GM12878 (cell line): ENCODE measurements around the gene SGIP1. TPM values are rescaled to one million over a fixed set of nuclear protein-coding genes. Genes with fewer than 3 reads are reported as not detected.

Source experiments
- ATAC-seq: fragments of 200-7000 bp; cut with Tn5 transposase; 3 replicates; pipeline ENCODE4 v1.9.1; 2020; ENCODE audit warnings: mild to moderate bottlenecking, moderate library complexity
- BruUV-seq: library from RNA; stranded (reverse); fragments of 400-500 nt; replicated peaks from 2 replicates; lab custom pipeline; 2021; lab: Mats Ljungman, UMichigan
- CTCF ChIA-PET: fragments of 300-600 bp; sonication (Branson Sonifier 250); formaldehyde crosslinking; extraction: SDS; loops from one replicate; lab custom pipeline; 2021; ENCODE audit warnings: inconsistent platforms; lab: Yijun Ruan, JAX
- POLR2A ChIA-PET: fragments of 350-600 bp; formaldehyde crosslinking; extraction: SDS; loops from one replicate; lab custom pipeline; 2021; ENCODE audit warnings: inconsistent platforms; lab: Charles Lee
- RAD21 ChIA-PET: fragments of 300-600 bp; sonication (Branson Sonifier 250); formaldehyde crosslinking; loops from one replicate; lab custom pipeline; 2023; ENCODE audit warnings: antibody characterized with exemption; ENCODE audit not compliant: unreplicated experiment; lab: Charles Lee
- SMC1A ChIA-PET: fragments of 300-600 bp; sonication (Branson Sonifier 250); formaldehyde crosslinking; loops from one replicate; lab custom pipeline; 2023; ENCODE audit not compliant: unreplicated experiment, uncharacterized antibody; lab: Charles Lee
- DNase-seq: peaks from one replicate; pipeline ENCODE4 v3.0.0-alpha.2; 2011; ENCODE audit warnings: low read depth, low spot score
- FAIRE-seq: peaks from 3 replicates; lab custom pipeline; 2011; peaks lifted over from hg19 to GRCh38; lab: Jason Lieb, UNC
- H2AFZ ChIP-seq: 2 replicates; pipeline ENCODE4 v1.6.0; 2011; ENCODE audit warnings: low read depth, low read length, control low read depth; ENCODE audit not compliant: control insufficient read depth
- H3K27ac ChIP-seq: 2 replicates; pipeline ENCODE4 v1.5.1; 2011; ENCODE audit warnings: control low read depth; ENCODE audit not compliant: control insufficient read depth, insufficient read depth
- H3K27me3 ChIP-seq, 2 experiments: replicated peaks in 1 of 2; 2 replicates each; pipeline versions ENCODE4 v1.6.0 to v1.6.1; 2011; ENCODE audit warnings: low read length in 1 of 2; ENCODE audit not compliant: control insufficient read depth in 2 of 2, insufficient read depth in 2 of 2
- H3K36me3 ChIP-seq, 2 experiments: 2 replicates each; pipeline ENCODE4 v1.5.1; 2011; ENCODE audit warnings: low read length in 1 of 2; ENCODE audit not compliant: control insufficient read depth in 2 of 2, insufficient read depth in 2 of 2
- H3K4me1 ChIP-seq: 2 replicates; pipeline ENCODE4 v1.6.1; 2011; ENCODE audit warnings: mild to moderate bottlenecking, low read length, moderate library complexity, mixed read lengths; ENCODE audit not compliant: control insufficient read depth, insufficient read depth
- H3K4me2 ChIP-seq: 2 replicates; pipeline ENCODE4 v1.6.0; 2011; ENCODE audit warnings: control low read depth; ENCODE audit not compliant: control insufficient read depth, insufficient read depth
- H3K4me3 ChIP-seq: fragments of 200-600 bp; sonication (generic); 2 replicates; pipeline ENCODE4 v1.5.1; 2016
- H3K79me2 ChIP-seq: 2 replicates; pipeline ENCODE4 v1.6.0; 2011; ENCODE audit warnings: low read length; ENCODE audit not compliant: control insufficient read depth, insufficient read depth
- H3K9ac ChIP-seq: 2 replicates; pipeline ENCODE4 v1.8.0; 2011; ENCODE audit warnings: low read length, control low read depth, mixed read lengths; ENCODE audit not compliant: control insufficient read depth, insufficient read depth
- H3K9me3 ChIP-seq: replicated peaks from 3 replicates; pipeline ENCODE4 v1.5.1; 2011; ENCODE audit warnings: mild to moderate bottlenecking, low read length; ENCODE audit not compliant: control insufficient read depth, insufficient read depth
- H4K20me1 ChIP-seq: 2 replicates; pipeline ENCODE4 v1.6.0; 2011; ENCODE audit not compliant: control insufficient read depth, insufficient read depth
- LARP7 ChIP-seq: fragments of 450-650 bp; IDR thresholded peaks from 2 replicates; pipeline ENCODE4 v1.6.1; 2017; ENCODE audit warnings: mild to moderate bottlenecking
- MYB ChIP-seq: fragments of 150-350 bp; IDR thresholded peaks from 2 replicates; pipeline ENCODE4 v1.6.1; 2014; ENCODE audit warnings: mild to moderate bottlenecking, low read depth, low read length, borderline replicate concordance
- PAX8 ChIP-seq: fragments of 450-650 bp; IDR thresholded peaks from 2 replicates; pipeline ENCODE4 v1.6.1; 2017; ENCODE audit warnings: mild to moderate bottlenecking, moderate library complexity
- PRDM15 ChIP-seq: fragments of 450-650 bp; formaldehyde crosslinking; IDR thresholded peaks from 2 replicates; pipeline ENCODE4 v1.4.0; 2020; ENCODE audit warnings: mild to moderate bottlenecking, moderate library complexity
- WGBS: methylation state at CpG from one replicate; pipeline ENCODE4 v1.1.6; 2016; ENCODE audit warnings: low lambda C conversion rate; ENCODE audit not compliant: insufficient replicate concordance, insufficient coverage; ENCODE audit errors: missing lambda C conversion rate; 5-methylcytosine and 5-hydroxymethylcytosine counted together
- in situ Hi-C: fragments of 300-500 bp; cut with MboI; formaldehyde crosslinking; loops from 9 replicates; pipeline ENCODE4 v1.14.3; 2018; ENCODE audit warnings: mixed read lengths
- intact Hi-C: fragments of 100-400 bp; cut with micrococcal nuclease; formaldehyde crosslinking; loops from one replicate; pipeline ENCODE4 v1.14.2; 2022; ENCODE audit not compliant: unreplicated experiment
- polyA plus RNA-seq, 11 experiments: library from polyadenylated mRNA; depleted of rRNA in 4 of 11; unstranded in 6 of 11; stranded (reverse) in 5 of 11; fragments of >200 nt; fragmentation: Nextera tagmentation in 4 of 11; fragmentation: Illumina TruSeq in 1 of 11; extraction: Ambion mirVana in 4 of 11; extraction: Trizol in 1 of 11; gene quantifications; 1 replicate in 1 of 11; 2 replicates in 10 of 11; pipeline versions ENCODE4 v1.2.1 to v1.2.3, GENCODE V29; 2011 to 2016; ENCODE audit warnings: inconsistent platforms in 2 of 11, missing spikeins in 2 of 11, low read depth in 1 of 11
- total RNA-seq, 4 experiments: library from RNA; depleted of rRNA in 3 of 4; stranded (reverse); fragments of >200 nt in 3 of 4; fragmentation: Illumina TruSeq in 1 of 4; extraction: Trizol in 1 of 4; gene quantifications; 2 replicates each; pipeline versions ENCODE4 v1.2.1 to v1.2.3, GENCODE V29; 2013 to 2021
- TF ChIP-seq, protein P1 (sequence below): fragments of 450-650 bp; conservative IDR thresholded peaks from 2 replicates; pipeline ENCODE4 v1.6.1; 2017; ENCODE audit warnings: mild to moderate bottlenecking, moderate library complexity

SGIP1 gene
- total and polyA plus RNA-seq, 10 of the 15 experiments (the other 5 are each of a cell fraction or from before 2014, with no cell fraction given) = 0.15 TPM; not detected in 9

DNA sequence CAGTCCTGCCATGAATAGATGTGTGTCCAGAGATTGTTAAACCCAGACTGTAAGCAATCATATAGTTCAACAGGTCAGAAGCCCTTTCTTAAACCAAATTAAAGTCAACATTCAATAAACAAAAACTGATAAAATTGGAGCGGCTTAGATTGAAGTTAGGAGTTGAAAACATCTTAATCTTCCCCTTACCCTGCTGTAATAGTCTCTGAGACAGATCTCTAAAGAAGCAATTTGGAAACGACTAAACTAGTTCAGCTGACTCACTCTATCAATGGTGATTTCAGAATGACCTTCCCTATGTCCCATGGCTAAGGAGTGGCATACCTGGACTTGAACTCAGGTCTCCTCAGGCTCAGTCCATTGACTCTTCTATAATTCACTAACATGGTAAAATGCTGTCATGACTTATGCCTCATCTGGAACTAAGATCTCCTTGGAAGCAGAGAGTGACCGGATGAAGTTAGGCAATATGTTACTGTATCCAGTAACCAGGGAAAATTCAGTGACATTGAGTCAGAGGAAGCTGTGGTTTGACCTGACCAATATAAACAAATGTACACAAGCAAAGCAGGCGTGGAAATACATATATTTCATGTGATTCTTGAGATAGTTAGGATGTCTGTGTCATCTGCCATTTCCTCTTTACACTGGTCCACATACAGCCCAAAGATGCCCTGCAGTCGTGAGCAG is 30.1 kb downstream of the SGIP1 start:
- no peak overlapping the region for H3K4me2 ChIP-seq
- SMC1A ChIA-PET = no interaction called here
- H3K4me1 ChIP-seq = no peaks in the 10 kb centered on the region
- H3K79me2 ChIP-seq = no peaks in the 10 kb centered on the region
- BruUV-seq = no TSS peak
- H4K20me1 ChIP-seq = no peaks in the 10 kb centered on the region
- no peak for TF ChIP-seq LARP7
- no peak for TF ChIP-seq PAX8
- no peak for TF ChIP-seq MYB
- TF ChIP-seq, protein P1, sequence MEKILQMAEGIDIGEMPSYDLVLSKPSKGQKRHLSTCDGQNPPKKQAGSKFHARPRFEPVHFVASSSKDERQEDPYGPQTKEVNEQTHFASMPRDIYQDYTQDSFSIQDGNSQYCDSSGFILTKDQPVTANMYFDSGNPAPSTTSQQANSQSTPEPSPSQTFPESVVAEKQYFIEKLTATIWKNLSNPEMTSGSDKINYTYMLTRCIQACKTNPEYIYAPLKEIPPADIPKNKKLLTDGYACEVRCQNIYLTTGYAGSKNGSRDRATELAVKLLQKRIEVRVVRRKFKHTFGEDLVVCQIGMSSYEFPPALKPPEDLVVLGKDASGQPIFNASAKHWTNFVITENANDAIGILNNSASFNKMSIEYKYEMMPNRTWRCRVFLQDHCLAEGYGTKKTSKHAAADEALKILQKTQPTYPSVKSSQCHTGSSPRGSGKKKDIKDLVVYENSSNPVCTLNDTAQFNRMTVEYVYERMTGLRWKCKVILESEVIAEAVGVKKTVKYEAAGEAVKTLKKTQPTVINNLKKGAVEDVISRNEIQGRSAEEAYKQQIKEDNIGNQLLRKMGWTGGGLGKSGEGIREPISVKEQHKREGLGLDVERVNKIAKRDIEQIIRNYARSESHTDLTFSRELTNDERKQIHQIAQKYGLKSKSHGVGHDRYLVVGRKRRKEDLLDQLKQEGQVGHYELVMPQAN = no peak
- TF ChIP-seq PRDM15 = no peak
- DNase-seq = no peak
- no peak overlapping the region for H2AFZ ChIP-seq
- in situ Hi-C loops = no loop called here
- no peak for ATAC-seq
- intact Hi-C loops = no loop called here
- H3K27ac ChIP-seq = no peak overlapping the region
- no peaks in the 10 kb centered on the region for H3K9me3 ChIP-seq
- H3K4me3 ChIP-seq = no peak overlapping the region
- 8% methylated on average over 5 of the region's 5 CpGs for WGBS
- H3K9ac ChIP-seq = no peak overlapping the region
- H3K36me3 ChIP-seq = no peaks in the 10 kb centered on the region
- RAD21 ChIA-PET = no interaction called here
- POLR2A ChIA-PET = no interaction called here
- FAIRE-seq = peak; percentile 71
- peaks cover 1 to 2% of the 10 kb centered on the region in 2 experiments; a peak in 2 of 4 replicates for H3K27me3 ChIP-seq
- CTCF ChIA-PET = no interaction called here
